Keratinocyte (primary cell): ENCODE measurements around the gene ANKRD13A. TPM values are rescaled to one million over a fixed set of nuclear protein-coding genes. Genes with fewer than 3 reads are reported as not detected.

ENCODE experiments used
- DNase-seq: peaks from one replicate; pipeline ENCODE4 v3.0.0-alpha.2; 2011; ENCODE audit warnings: low read depth, missing footprints, low spot score
- FAIRE-seq: peaks from 2 replicates; lab custom pipeline; 2011; peaks lifted over from hg19 to GRCh38; lab: Jason Lieb, UNC
- H2AFZ ChIP-seq: 2 replicates; pipeline ENCODE4 v1.6.0; 2012; ENCODE audit warnings: low read length, control low read depth, inconsistent platforms; ENCODE audit not compliant: control insufficient read depth
- H3K27ac ChIP-seq: 2 replicates; pipeline ENCODE4 v1.5.1; 2011; ENCODE audit warnings: low read length; ENCODE audit not compliant: control insufficient read depth, insufficient read depth
- H3K27me3 ChIP-seq: 3 replicates; pipeline ENCODE4 v1.6.0; 2011; ENCODE audit warnings: low read length; ENCODE audit not compliant: control insufficient read depth, insufficient read depth; ENCODE audit errors: extremely low read depth
- H3K36me3 ChIP-seq, 2 experiments: 2 replicates in 1 of 2; 3 replicates in 1 of 2; pipeline ENCODE4 v1.5.1; 2011; ENCODE audit warnings: low read length in 2 of 2, mild to moderate bottlenecking in 1 of 2; ENCODE audit not compliant: control insufficient read depth in 2 of 2, insufficient read depth in 2 of 2; ENCODE audit errors: extremely low read depth in 1 of 2
- H3K4me1 ChIP-seq: 3 replicates; pipeline ENCODE4 v1.5.1; 2011; ENCODE audit warnings: low read length; ENCODE audit not compliant: control insufficient read depth, insufficient read depth; ENCODE audit errors: extremely low read depth
- H3K4me2 ChIP-seq: 3 replicates; pipeline ENCODE4 v1.6.0; 2011; ENCODE audit warnings: low read depth, low read length; ENCODE audit not compliant: control insufficient read depth, insufficient read depth; ENCODE audit errors: extremely low read depth
- H3K4me3 ChIP-seq, 3 experiments: fragments of 200-600 bp in 1 of 3; sonication (generic) in 1 of 3; 2 replicates in 2 of 3; 3 replicates in 1 of 3; pipeline ENCODE4 v1.5.1; 2011 to 2016; ENCODE audit warnings: low read length in 3 of 3, mild to moderate bottlenecking in 3 of 3, control low read depth in 2 of 3, inconsistent platforms in 1 of 3, low read depth in 1 of 3, mixed read lengths in 1 of 3, mixed run types in 1 of 3, moderate library complexity in 1 of 3; ENCODE audit not compliant: control insufficient read depth in 2 of 3, insufficient read depth in 2 of 3; ENCODE audit errors: extremely low read depth in 1 of 3
- H3K79me2 ChIP-seq: 2 replicates; pipeline ENCODE4 v1.6.0; 2012; ENCODE audit warnings: low read length; ENCODE audit not compliant: control insufficient read depth, insufficient read depth
- H3K9ac ChIP-seq: 3 replicates; pipeline ENCODE4 v1.6.0; 2011; ENCODE audit warnings: low read length; ENCODE audit not compliant: control insufficient read depth, insufficient read depth; ENCODE audit errors: extremely low read depth
- H3K9me1 ChIP-seq: 3 replicates; pipeline ENCODE4 v1.6.0; 2011; ENCODE audit warnings: low read length; ENCODE audit not compliant: control insufficient read depth, insufficient read depth; ENCODE audit errors: extremely low read depth
- H3K9me3 ChIP-seq: 2 replicates; pipeline ENCODE4 v1.5.1; 2012; ENCODE audit warnings: low read depth, low read length; ENCODE audit not compliant: control insufficient read depth
- H4K20me1 ChIP-seq: 3 replicates; pipeline ENCODE4 v1.6.0; 2011; ENCODE audit warnings: low read length; ENCODE audit not compliant: control insufficient read depth, insufficient read depth; ENCODE audit errors: extremely low read depth
- EZH2 ChIP-seq: IDR thresholded peaks from one replicate; pipeline ENCODE4 v1.6.1; 2012; ENCODE audit warnings: inconsistent platforms, mild to moderate bottlenecking, low read length, moderate library complexity
- dilution Hi-C: fragments of 300-500 bp; cut with MboI; formaldehyde crosslinking; loops from one replicate; pipeline ENCODE4 v1.7.0; 2020; ENCODE audit warnings: low sequenced_read_pairs; ENCODE audit not compliant: extremely low pct_ligation_motif_present
- polyA plus RNA-seq, 5 experiments: library from polyadenylated mRNA; depleted of rRNA in 3 of 5; stranded (reverse) in 3 of 5; stranded (forward) in 1 of 5; unstranded in 1 of 5; fragments of >200 nt; gene quantifications; 1 replicate in 1 of 5; 2 replicates in 3 of 5; 3 replicates in 1 of 5; pipeline versions ENCODE4 v1.2.1 to v1.2.3, GENCODE V29; 2011 to 2012; ENCODE audit warnings: missing spikeins in 2 of 5, low read depth in 1 of 5, low replicate concordance in 1 of 5
- TF ChIP-seq, protein P1 (sequence below), 3 experiments: IDR thresholded peaks in 1 of 3; conservative IDR thresholded peaks in 1 of 3; optimal IDR thresholded peaks in 1 of 3; 2 replicates in 2 of 3; 3 replicates in 1 of 3; pipeline versions ENCODE3 to v1.5.1; 2011; ENCODE audit warnings: low read length in 3 of 3, mild to moderate bottlenecking in 3 of 3, moderate library complexity in 2 of 3, control low read depth in 1 of 3, inconsistent platforms in 1 of 3; ENCODE audit not compliant: insufficient read depth in 2 of 3; ENCODE audit errors: extremely low read depth in 1 of 3

ANKRD13A gene
- polyA plus RNA-seq, 1 donor (not counting 4 experiments of a cell fraction or from before 2014, with no cell fraction given) = 73.1 TPM

GRCh38 chr12:110029290-110029815 lies 30.1 kb downstream of the ANKRD13A start:
- DNase-seq (no peak), FAIRE-seq (no peak)
- no peaks in the 10 kb centered on the region for H4K20me1 ChIP-seq
- no peaks in the 10 kb centered on the region for H3K9me1 ChIP-seq
- peaks cover 18 to 33% of the 10 kb centered on the region in 2 experiments for H3K36me3 ChIP-seq
- H3K4me3 ChIP-seq = no peak overlapping the region
- H3K27me3 ChIP-seq = no peaks in the 10 kb centered on the region
- no peak overlapping the region for H3K27ac ChIP-seq
- TF ChIP-seq, protein P1, sequence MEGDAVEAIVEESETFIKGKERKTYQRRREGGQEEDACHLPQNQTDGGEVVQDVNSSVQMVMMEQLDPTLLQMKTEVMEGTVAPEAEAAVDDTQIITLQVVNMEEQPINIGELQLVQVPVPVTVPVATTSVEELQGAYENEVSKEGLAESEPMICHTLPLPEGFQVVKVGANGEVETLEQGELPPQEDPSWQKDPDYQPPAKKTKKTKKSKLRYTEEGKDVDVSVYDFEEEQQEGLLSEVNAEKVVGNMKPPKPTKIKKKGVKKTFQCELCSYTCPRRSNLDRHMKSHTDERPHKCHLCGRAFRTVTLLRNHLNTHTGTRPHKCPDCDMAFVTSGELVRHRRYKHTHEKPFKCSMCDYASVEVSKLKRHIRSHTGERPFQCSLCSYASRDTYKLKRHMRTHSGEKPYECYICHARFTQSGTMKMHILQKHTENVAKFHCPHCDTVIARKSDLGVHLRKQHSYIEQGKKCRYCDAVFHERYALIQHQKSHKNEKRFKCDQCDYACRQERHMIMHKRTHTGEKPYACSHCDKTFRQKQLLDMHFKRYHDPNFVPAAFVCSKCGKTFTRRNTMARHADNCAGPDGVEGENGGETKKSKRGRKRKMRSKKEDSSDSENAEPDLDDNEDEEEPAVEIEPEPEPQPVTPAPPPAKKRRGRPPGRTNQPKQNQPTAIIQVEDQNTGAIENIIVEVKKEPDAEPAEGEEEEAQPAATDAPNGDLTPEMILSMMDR (optimal IDR thresholded peaks at IDR 0.05 in 1 of 3, IDR thresholded peaks at IDR 0.05 in 1 of 3, conservative IDR thresholded peaks at IDR 0.05 in 1 of 3; ENCODE audit: extremely low read depth in 1 of 3, insufficient read depth in 2 of 3, low read length in 3 of 3) = no peak
- no peak for TF ChIP-seq EZH2
- H3K9ac ChIP-seq = no peak overlapping the region
- no peak overlapping the region for H2AFZ ChIP-seq
- H3K79me2 ChIP-seq = no peaks in the 10 kb centered on the region
- H3K4me1 ChIP-seq = peaks cover 5% of the 10 kb centered on the region
- H3K9me3 ChIP-seq = no peaks in the 10 kb centered on the region
- no peak overlapping the region for H3K4me2 ChIP-seq
- dilution Hi-C loops = no loop called here

GRCh38 chr12:110033888-110034287 lies 34.7 kb downstream of the ANKRD13A start:
- Histone ChIP-seq H3K4me3 (no peak overlapping the region), H3K27ac (no peak overlapping the region), H3K4me2 (no peak overlapping the region), H3K27me3 (no peaks in the 10 kb centered on the region), H3K79me2 (peaks cover 6% of the 10 kb centered on the region), H3K4me1 (peaks cover 4% of the 10 kb centered on the region), H3K9me1 (no peaks in the 10 kb centered on the region), H2AFZ (no peak overlapping the region), H3K9ac (no peak overlapping the region), H4K20me1 (no peaks in the 10 kb centered on the region), H3K36me3 (peaks cover 34 to 46% of the 10 kb centered on the region in 2 experiments), H3K9me3 (no peaks in the 10 kb centered on the region)
- FAIRE-seq (no peak), DNase-seq (no peak)
- TF ChIP-seq, protein P1 (optimal IDR thresholded peaks at IDR 0.05 in 1 of 3, IDR thresholded peaks at IDR 0.05 in 1 of 3, conservative IDR thresholded peaks at IDR 0.05 in 1 of 3; ENCODE audit: extremely low read depth in 1 of 3, insufficient read depth in 2 of 3, low read length in 3 of 3) = no peak
- TF ChIP-seq EZH2 = no peak
- dilution Hi-C loops = no loop called here
